HCT116 (cell line): ENCODE results near the gene KIR3DL3. TPM values are rescaled to one million over a fixed set of nuclear protein-coding genes. Genes with fewer than 3 reads are reported as not detected.

Experiments
- ATAC-seq: fragments of 200-7000 bp; cut with Tn5 transposase; 2 replicates; pipeline ENCODE4 v1.9.1; 2020; ENCODE audit warnings: mild to moderate bottlenecking, moderate library complexity
- BruUV-seq: library from RNA; stranded (reverse); fragments of 400-500 nt; replicated peaks from 2 replicates; lab custom pipeline; 2021; lab: Mats Ljungman, UMichigan
- CTCF ChIA-PET: fragments of 300-600 bp; sonication (Branson Sonifier 250); formaldehyde crosslinking; loops from one replicate; lab custom pipeline; 2021; ENCODE audit warnings: antibody characterized with exemption; lab: Charles Lee
- POLR2A ChIA-PET: fragments of 300-600, 350-600 bp; sonication (Branson Sonifier 250); formaldehyde crosslinking; loops from one replicate; lab custom pipeline; 2021; ENCODE audit warnings: antibody characterized with exemption; lab: Charles Lee
- RAD21 ChIA-PET, 2 experiments: fragments of 300-600 bp; sonication (Branson Sonifier 250); formaldehyde crosslinking; loops; one replicate each; lab custom pipeline; 2023; ENCODE audit warnings: low total read pairs in 2 of 2; ENCODE audit not compliant: uncharacterized antibody in 2 of 2, unreplicated experiment in 2 of 2, low non-redundant PET in 1 of 2; lab: Charles Lee
- DNase-seq: peaks from one replicate; pipeline ENCODE4 v3.0.0-alpha.2; 2010; ENCODE audit warnings: low read depth, low spot score
- H2AFZ ChIP-seq: fragments of 200-600 bp; shearing (Covaris generic), sonication (generic); 2 replicates; pipeline ENCODE4 v1.6.1; 2017; ENCODE audit warnings: low read depth, mixed run types, mixed read lengths, antibody characterized with exemption, low read length; ENCODE audit not compliant: poor library complexity, severe bottlenecking
- H3K27ac ChIP-seq: 2 replicates; pipeline ENCODE4 v1.5.1; 2012; ENCODE audit warnings: low read depth, low read length
- H3K27me3 ChIP-seq: fragments of 200-600 bp; sonication (generic); 2 replicates; pipeline ENCODE4 v1.6.1; 2016; ENCODE audit warnings: mixed run types, low read length, mixed read lengths; ENCODE audit not compliant: insufficient read depth
- H3K36me3 ChIP-seq, 2 experiments: fragments of 200-500 bp in 1 of 2; fragments of 200-600 bp in 1 of 2; sonication (Bioruptor generic) in 1 of 2; sonication (generic) in 1 of 2; 2 replicates each; pipeline versions ENCODE4 v1.5.1 to v1.6.1; 2014 to 2016; ENCODE audit warnings: low read length in 2 of 2, inconsistent platforms in 1 of 2, mixed read lengths in 1 of 2, mixed run types in 1 of 2; ENCODE audit not compliant: insufficient read depth in 2 of 2, control insufficient read depth in 1 of 2
- H3K4me1 ChIP-seq, 2 experiments: fragments of 200-600 bp in 1 of 2; sonication (generic) in 1 of 2; 2 replicates each; pipeline versions ENCODE4 v1.5.1 to v1.6.1; 2012 to 2017; ENCODE audit warnings: low read length in 2 of 2, inconsistent platforms in 1 of 2, mild to moderate bottlenecking in 1 of 2, mixed read lengths in 1 of 2, mixed run types in 1 of 2, moderate library complexity in 1 of 2; ENCODE audit not compliant: insufficient read depth in 2 of 2, control insufficient read depth in 1 of 2
- H3K4me2 ChIP-seq: fragments of 200-600 bp; sonication (generic); 2 replicates; pipeline ENCODE4 v1.6.1; 2017; ENCODE audit warnings: mixed run types, low read length, mixed read lengths
- H3K4me3 ChIP-seq, 2 experiments: fragments of 200-600 bp in 1 of 2; sonication (generic) in 1 of 2; replicated peaks in 1 of 2; 2 replicates each; pipeline ENCODE4 v1.5.1; 2011 to 2016; ENCODE audit warnings: low read length in 2 of 2, control low read depth in 1 of 2, low read depth in 1 of 2, mild to moderate bottlenecking in 1 of 2, mixed read lengths in 1 of 2, mixed run types in 1 of 2
- H3K79me2 ChIP-seq: fragments of 200-600 bp; sonication (generic); 2 replicates; pipeline ENCODE4 v1.6.1; 2017; ENCODE audit warnings: mild to moderate bottlenecking, mixed run types, low read length, moderate library complexity, mixed read lengths; ENCODE audit not compliant: insufficient read depth
- H3K9ac ChIP-seq: fragments of 200-600 bp; sonication (generic); 2 replicates; pipeline ENCODE4 v1.6.1; 2016; ENCODE audit warnings: low read length, mixed read lengths
- H3K9me2 ChIP-seq: fragments of 200-600 bp; sonication (generic), shearing (Covaris generic); 2 replicates; pipeline ENCODE4 v1.6.1; 2017; ENCODE audit warnings: mixed run types, mild to moderate bottlenecking, moderate library complexity; ENCODE audit not compliant: insufficient read depth
- H3K9me3 ChIP-seq, 2 experiments: fragments of 200-500 bp in 1 of 2; fragments of 200-600 bp in 1 of 2; sonication (Bioruptor generic) in 1 of 2; sonication (generic) in 1 of 2; 2 replicates each; pipeline ENCODE4 v1.6.1; 2014 to 2017; ENCODE audit warnings: low read length in 2 of 2, mixed read lengths in 2 of 2, inconsistent platforms in 1 of 2, low read depth in 1 of 2, mild to moderate bottlenecking in 1 of 2, mixed run types in 1 of 2, moderate library complexity in 1 of 2; ENCODE audit not compliant: control insufficient read depth in 1 of 2, insufficient read depth in 1 of 2
- H4K20me1 ChIP-seq: fragments of 200-600 bp; sonication (generic), shearing (Covaris generic); 2 replicates; pipeline ENCODE4 v1.6.1; 2017; ENCODE audit warnings: mixed run types, mild to moderate bottlenecking, moderate library complexity; ENCODE audit not compliant: insufficient read depth
- CBX3 ChIP-seq: IDR thresholded peaks from 2 replicates; pipeline ENCODE4 v1.6.1; 2012; ENCODE audit warnings: low read depth
- CEBPB ChIP-seq: IDR thresholded peaks from 2 replicates; pipeline ENCODE4 v1.6.1; 2012; ENCODE audit warnings: low read depth
- CTCF ChIP-seq, 3 experiments: fragments of 200-600 bp in 1 of 3; sonication (generic) in 1 of 3; IDR thresholded peaks in 2 of 3; conservative IDR thresholded peaks in 1 of 3; 2 replicates each; pipeline ENCODE4 v1.5.1; 2012 to 2017; ENCODE audit warnings: low read depth in 2 of 3, low read length in 2 of 3, antibody characterized with exemption in 1 of 3, borderline replicate concordance in 1 of 3, control low read depth in 1 of 3, mild to moderate bottlenecking in 1 of 3, mixed read lengths in 1 of 3, mixed run types in 1 of 3, moderate library complexity in 1 of 3; ENCODE audit not compliant: insufficient read depth in 1 of 3
- EGR1 ChIP-seq: IDR thresholded peaks from 2 replicates; pipeline ENCODE4 v1.6.1; 2012; ENCODE audit warnings: low read depth
- ELF1 ChIP-seq: IDR thresholded peaks from 2 replicates; pipeline ENCODE4 v1.6.1; 2012; ENCODE audit warnings: low read depth, borderline replicate concordance
- EZH2 ChIP-seq: fragments of 200-600 bp; sonication (generic); IDR thresholded peaks from 2 replicates; pipeline ENCODE4 v1.6.1; 2017; ENCODE audit warnings: antibody characterized with exemption, mixed run types
- EZH2phosphoT487 ChIP-seq: fragments of 200-600 bp; IDR thresholded peaks from 2 replicates; pipeline ENCODE4 v1.6.1; 2018; ENCODE audit warnings: antibody characterized with exemption, borderline replicate concordance
- FOSL1 ChIP-seq: IDR thresholded peaks from 2 replicates; pipeline ENCODE4 v1.6.1; 2012; ENCODE audit warnings: low read depth
- JUND ChIP-seq: IDR thresholded peaks from 2 replicates; pipeline ENCODE4 v1.6.1; 2012
- MAX ChIP-seq: IDR thresholded peaks from 2 replicates; pipeline ENCODE4 v1.6.1; 2012
- POLR2A ChIP-seq: IDR thresholded peaks from 2 replicates; pipeline ENCODE4 v1.7.0; 2011; ENCODE audit warnings: borderline replicate concordance; ENCODE audit not compliant: insufficient read depth, insufficient read length; ENCODE audit errors: extremely low read depth
- RAD21 ChIP-seq: IDR thresholded peaks from 2 replicates; pipeline ENCODE4 v1.6.1; 2012; ENCODE audit warnings: low read depth, mild to moderate bottlenecking
- REST ChIP-seq: IDR thresholded peaks from 2 replicates; pipeline ENCODE4 v1.6.1; 2012; ENCODE audit warnings: low read depth
- SIN3A ChIP-seq: IDR thresholded peaks from 2 replicates; pipeline ENCODE4 v1.6.1; 2012; ENCODE audit warnings: low read depth
- TCF7L2 ChIP-seq: IDR thresholded peaks from 2 replicates; pipeline ENCODE4 v1.7.0; 2011; ENCODE audit warnings: borderline replicate concordance, inconsistent platforms; ENCODE audit not compliant: insufficient read depth, insufficient read length; ENCODE audit errors: extremely low read depth
- intact Hi-C: fragments of 100-400 bp; cut with micrococcal nuclease; formaldehyde crosslinking; loops from 2 replicates; pipeline ENCODE4 v1.10.0; 2022
- total RNA-seq: library from RNA; stranded (reverse); gene quantifications from one replicate; pipeline ENCODE4 v1.2.1, GENCODE V29; 2021; ENCODE audit not compliant: unreplicated experiment
- TF ChIP-seq, protein P1 (sequence below): IDR thresholded peaks from 2 replicates; pipeline ENCODE4 v1.6.1; 2012

Gene KIR3DL3
- total RNA-seq, 1 experiment from 2014 or later, result not detected

DNA sequence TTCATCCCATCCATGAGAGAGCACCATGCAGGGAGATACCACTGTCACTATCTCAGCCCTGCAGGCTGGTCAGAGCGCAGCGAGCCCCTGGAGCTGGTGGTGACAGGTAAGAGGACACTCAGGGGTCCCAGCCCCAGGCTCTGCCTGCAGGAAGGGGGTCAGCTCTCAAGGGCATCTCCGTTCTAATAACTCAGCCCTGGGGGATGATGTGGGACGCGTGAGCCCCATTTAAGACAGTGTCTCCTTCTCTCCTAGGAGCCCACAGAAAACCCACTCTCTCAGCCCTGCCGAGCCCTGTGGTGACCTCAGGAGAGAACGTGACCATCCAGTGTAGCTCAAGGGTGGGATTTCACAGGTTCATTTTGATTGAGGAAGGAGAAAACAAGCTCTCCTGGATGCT is 15.5 kb upstream of the KIR3DL3 start:
- ChIA-PET CTCF (no interaction called here), RAD21 (no interaction called here), POLR2A (no interaction called here)
- Histone ChIP-seq H3K4me3 (no peak overlapping the region), H3K9ac (no peak overlapping the region), H3K79me2 (no peaks in the 10 kb centered on the region), H3K9me2 (no peaks in the 10 kb centered on the region), H3K4me2 (no peak overlapping the region), H4K20me1 (no peaks in the 10 kb centered on the region), H3K36me3 (no peaks in the 10 kb centered on the region), H3K27ac (no peak overlapping the region), H2AFZ (no peak overlapping the region), H3K4me1 (no peaks in the 10 kb centered on the region), H3K27me3 (peaks cover 8% of the 10 kb centered on the region; the same call in 1 of the 2 replicates), H3K9me3 (no peaks in the 10 kb centered on the region)
- TF ChIP-seq EZH2phosphoT487, result no peak
- no peak for TF ChIP-seq SIN3A
- no peak for TF ChIP-seq EZH2
- no peak for TF ChIP-seq TCF7L2
- TF ChIP-seq MAX, result no peak
- no peak for TF ChIP-seq FOSL1
- TF ChIP-seq JUND, result no peak
- TF ChIP-seq CEBPB, result no peak
- no peak for TF ChIP-seq REST
- no peak for TF ChIP-seq RAD21
- TF ChIP-seq EGR1, result no peak
- no peak for TF ChIP-seq CBX3
- TF ChIP-seq POLR2A, result no peak
- TF ChIP-seq CTCF (IDR thresholded peaks at IDR 0.05 in 2 of 3, conservative IDR thresholded peaks at IDR 0.05 in 1 of 3; ENCODE audit: borderline replicate concordance in 1 of 3, insufficient read depth in 1 of 3, low read depth in 2 of 3, low read length in 2 of 3), result no peak
- no peak for TF ChIP-seq ELF1
- TF ChIP-seq, protein P1, sequence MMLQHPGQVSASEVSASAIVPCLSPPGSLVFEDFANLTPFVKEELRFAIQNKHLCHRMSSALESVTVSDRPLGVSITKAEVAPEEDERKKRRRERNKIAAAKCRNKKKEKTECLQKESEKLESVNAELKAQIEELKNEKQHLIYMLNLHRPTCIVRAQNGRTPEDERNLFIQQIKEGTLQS, result no peak
- ATAC-seq (no peak), DNase-seq (no peak)
- no TSS peak for BruUV-seq
- intact Hi-C loops, result no loop called here
